Stimulated activated CD8-positive, alpha-beta memory T cell treated with anti-CD3 and anti-CD28 coated beads, Interleukin-4, amount 100 ng/mL, for 24 hours (primary cell): ENCODE data around the gene AFG3L2.
"Not testable (repeated sequence)": the region's sequence is repeated elsewhere in the genome, so short reads cannot be mapped to it uniquely, and the experiment has no call there.

ENCODE experiments used
- DNase-seq: peaks from one replicate; pipeline ENCODE4 v3.0.0-alpha.2; 2020; ENCODE audit warnings: low read depth

Gene AFG3L2

GRCh38 chr18:12397254-12397653 is 20.2 kb upstream of the AFG3L2 start:
- DNase-seq: no peak

GRCh38 chr18:12394428-12394827 is 17.4 kb upstream of the AFG3L2 start:
- no peak for DNase-seq

GRCh38 chr18:12393998-12394397 is 17.0 kb upstream of the AFG3L2 start:
- DNase-seq: no peak

GRCh38 chr18:12393510-12393909 is 16.5 kb upstream of the AFG3L2 start:
- no peak for DNase-seq

GRCh38 chr18:12391487-12392165 is 14.6 kb upstream of the AFG3L2 start:
- peak; percentile 22 for DNase-seq

- DNase-seq: no peak
Measured at GRCh38 chr18:12388442-12388841, 11.4 kb upstream of the AFG3L2 start.

GRCh38 chr18:12384261-12384660 is 7.2 kb upstream of the AFG3L2 start:
- DNase-seq: no peak

- not testable (repeated sequence) for DNase-seq
Measured at GRCh38 chr18:12383759-12384158, 6.7 kb upstream of the AFG3L2 start.

- DNase-seq: not testable (repeated sequence)
Measured at GRCh38 chr18:12382221-12382814, 5.3 kb upstream of the AFG3L2 start.

- not testable (repeated sequence) for DNase-seq
Measured at GRCh38 chr18:12378198-12378558, 1.2 kb upstream of the AFG3L2 start.

- no peak for DNase-seq
Measured at GRCh38 chr18:12377556-12378197, 650 bp upstream of the AFG3L2 start.

GRCh38 chr18:12376034-12376753 is 833 bp downstream of the AFG3L2 start:
- no peak for DNase-seq

GRCh38 chr18:12374401-12374800 is 2.6 kb downstream of the AFG3L2 start:
- DNase-seq: no peak

GRCh38 chr18:12373771-12374116 is 3.3 kb downstream of the AFG3L2 start:
- no peak for DNase-seq

- no peak for DNase-seq
Measured at GRCh38 chr18:12373116-12373770, 3.8 kb downstream of the AFG3L2 start.

GRCh38 chr18:12372406-12372805 is 4.6 kb downstream of the AFG3L2 start:
- no peak for DNase-seq

- DNase-seq: no peak
Measured at GRCh38 chr18:12371590-12371989, 5.4 kb downstream of the AFG3L2 start.

GRCh38 chr18:12369211-12369610 is 7.8 kb downstream of the AFG3L2 start:
- no peak for DNase-seq

GRCh38 chr18:12366784-12367183 is 10.2 kb downstream of the AFG3L2 start:
- no peak for DNase-seq

- no peak for DNase-seq
Measured at GRCh38 chr18:12366379-12366778, 10.6 kb downstream of the AFG3L2 start.

GRCh38 chr18:12362473-12363174 is 14.4 kb downstream of the AFG3L2 start:
- no peak for DNase-seq
